D721Med (cell line): ENCODE results near the gene DGKG.

Experiments
- DNase-seq: peaks from one replicate; pipeline ENCODE4 v3.0.0; 2011; ENCODE audit warnings: low spot score; ENCODE audit not compliant: insufficient read length
- FAIRE-seq: peaks from 2 replicates; lab custom pipeline; 2011; peaks lifted over from hg19 to GRCh38; lab: Jason Lieb, UNC
- TF ChIP-seq, protein P1 (sequence below): IDR thresholded peaks from 2 replicates; pipeline ENCODE4 v1.5.1; 2012; ENCODE audit warnings: mild to moderate bottlenecking, control low read depth; ENCODE audit not compliant: insufficient read depth; ENCODE audit errors: missing control alignments

DGKG gene

DNA sequence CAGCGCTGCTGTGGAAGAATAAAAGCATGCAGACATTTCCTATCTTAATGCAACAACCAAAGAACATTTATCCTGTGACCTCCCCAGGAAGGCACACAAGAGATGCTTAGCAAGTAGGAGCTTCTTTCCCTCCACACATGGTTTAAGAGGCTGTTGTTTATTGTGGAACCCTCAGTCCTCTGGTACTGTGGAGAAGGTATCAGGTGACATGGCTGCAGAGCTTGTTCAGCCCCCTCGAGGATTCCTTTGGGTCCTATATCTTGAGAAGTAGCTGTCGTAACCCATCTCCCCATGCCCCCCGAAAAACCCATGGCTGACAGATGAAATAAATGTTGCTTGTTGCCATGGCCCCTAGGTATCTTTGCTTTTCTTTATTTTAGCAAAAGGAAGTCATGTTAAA is 232.8 kb downstream of the DGKG start:
- DNase-seq (no peak), FAIRE-seq (no peak)
- TF ChIP-seq, protein P1, sequence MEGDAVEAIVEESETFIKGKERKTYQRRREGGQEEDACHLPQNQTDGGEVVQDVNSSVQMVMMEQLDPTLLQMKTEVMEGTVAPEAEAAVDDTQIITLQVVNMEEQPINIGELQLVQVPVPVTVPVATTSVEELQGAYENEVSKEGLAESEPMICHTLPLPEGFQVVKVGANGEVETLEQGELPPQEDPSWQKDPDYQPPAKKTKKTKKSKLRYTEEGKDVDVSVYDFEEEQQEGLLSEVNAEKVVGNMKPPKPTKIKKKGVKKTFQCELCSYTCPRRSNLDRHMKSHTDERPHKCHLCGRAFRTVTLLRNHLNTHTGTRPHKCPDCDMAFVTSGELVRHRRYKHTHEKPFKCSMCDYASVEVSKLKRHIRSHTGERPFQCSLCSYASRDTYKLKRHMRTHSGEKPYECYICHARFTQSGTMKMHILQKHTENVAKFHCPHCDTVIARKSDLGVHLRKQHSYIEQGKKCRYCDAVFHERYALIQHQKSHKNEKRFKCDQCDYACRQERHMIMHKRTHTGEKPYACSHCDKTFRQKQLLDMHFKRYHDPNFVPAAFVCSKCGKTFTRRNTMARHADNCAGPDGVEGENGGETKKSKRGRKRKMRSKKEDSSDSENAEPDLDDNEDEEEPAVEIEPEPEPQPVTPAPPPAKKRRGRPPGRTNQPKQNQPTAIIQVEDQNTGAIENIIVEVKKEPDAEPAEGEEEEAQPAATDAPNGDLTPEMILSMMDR, result no peak

DNA sequence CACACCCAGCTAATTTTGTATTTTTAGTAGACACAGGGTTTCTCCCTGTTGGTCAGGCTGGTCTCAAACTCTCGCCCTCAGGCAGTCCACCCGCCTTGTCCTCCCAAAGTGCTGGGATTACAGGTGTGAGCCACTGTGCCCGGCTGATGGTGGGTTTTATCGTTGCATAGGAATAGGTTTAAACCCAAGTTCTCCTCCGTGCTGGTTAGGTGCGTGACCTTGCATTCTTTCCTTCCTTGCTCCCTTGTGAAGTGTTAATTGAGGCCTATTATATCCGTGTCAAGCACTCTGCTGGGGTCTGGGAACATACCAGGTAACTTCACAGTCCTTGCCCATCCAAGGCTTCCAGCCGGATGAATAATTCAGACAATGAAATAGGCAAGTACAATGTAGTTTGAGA is 233.9 kb downstream of the DGKG start:
- FAIRE-seq (no peak), DNase-seq (no peak)
- TF ChIP-seq, protein P1, result no peak

DNA sequence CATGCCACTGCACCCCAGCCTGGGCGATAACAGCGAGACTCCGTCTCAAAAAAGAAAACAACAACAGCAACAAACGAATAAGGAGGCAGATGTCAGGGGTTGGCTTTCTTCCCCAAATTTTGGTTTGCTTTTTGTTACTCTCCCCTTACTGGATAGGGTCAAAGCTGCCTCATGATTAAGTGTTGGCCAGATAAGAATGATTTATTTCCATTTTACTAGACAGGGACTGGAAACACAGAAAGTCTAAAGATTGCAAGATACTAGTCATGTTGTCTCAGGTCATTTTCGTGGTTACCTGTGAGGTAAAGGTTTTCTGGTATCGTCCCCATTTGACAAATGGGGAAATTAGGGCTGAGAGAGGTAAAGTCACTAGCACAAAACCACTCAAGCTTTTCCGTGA is 234.6 kb downstream of the DGKG start:
- TF ChIP-seq, protein P1, result no peak
- FAIRE-seq, result no peak
- no peak for DNase-seq

DNA sequence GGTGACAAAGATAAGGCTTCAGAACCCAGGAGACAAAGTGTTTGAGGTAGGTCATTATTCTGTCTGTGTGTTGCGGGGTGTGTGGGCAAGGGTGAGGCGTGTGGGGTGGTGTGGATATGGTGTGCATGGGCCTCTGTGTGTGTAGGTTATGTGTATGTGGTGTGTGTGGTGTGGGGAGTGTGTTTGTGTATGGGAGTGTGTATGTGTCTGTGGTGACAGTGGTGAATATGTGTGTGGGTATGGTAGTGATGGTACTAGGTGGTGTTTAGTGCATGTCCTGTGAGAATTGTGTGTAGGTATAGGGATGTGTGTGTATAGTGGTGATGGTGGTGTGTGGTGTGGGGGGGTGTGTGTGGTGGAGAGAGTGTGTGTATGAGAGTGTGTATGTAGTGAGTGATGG is 236.9 kb downstream of the DGKG start:
- DNase-seq, result no peak
- TF ChIP-seq, protein P1, result no peak
- no peak for FAIRE-seq

DNA sequence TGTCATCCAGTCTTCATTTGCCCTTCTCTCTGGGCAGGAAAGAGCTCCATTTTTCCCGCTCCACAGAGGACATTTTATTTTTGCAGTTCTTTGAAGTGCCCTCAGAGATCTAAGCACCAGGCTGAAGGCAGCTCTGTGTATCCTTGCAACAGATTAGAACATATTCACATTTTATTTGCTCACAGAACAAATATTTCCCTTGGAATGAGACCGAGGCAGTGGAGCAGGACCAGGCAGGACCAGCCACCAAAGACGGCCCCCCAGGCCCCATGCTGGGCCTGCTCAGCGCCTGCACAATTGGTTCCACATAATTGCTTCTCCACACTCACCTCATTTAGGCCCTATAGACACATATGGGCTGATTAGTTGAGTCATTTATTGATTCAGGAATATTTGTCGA is 237.4 kb downstream of the DGKG start:
- no peak for FAIRE-seq
- TF ChIP-seq, protein P1, result no peak

DNA sequence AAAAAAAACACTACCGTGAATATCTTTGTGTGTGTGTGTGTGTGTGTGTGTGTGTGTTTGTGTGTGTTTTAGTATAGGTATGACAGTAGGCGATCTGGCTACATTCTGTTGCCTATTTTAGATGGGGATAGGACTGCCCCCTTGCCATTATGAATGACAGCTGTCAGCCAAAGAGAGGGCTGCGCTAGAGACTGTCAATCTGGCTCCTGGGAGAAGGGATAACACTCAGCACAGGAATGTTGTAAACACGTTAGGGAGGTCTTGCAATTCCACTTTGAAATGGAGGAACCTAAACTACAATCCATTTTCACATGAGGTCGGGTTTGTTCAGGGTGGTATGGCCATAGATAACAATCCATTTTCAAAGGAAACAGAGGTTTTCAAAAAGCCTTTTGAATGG is 239.0 kb downstream of the DGKG start:
- no peak for FAIRE-seq
- no peak for DNase-seq
- TF ChIP-seq, protein P1, result no peak

More for the DNA sequence above, 237.4 kb downstream of the DGKG start:
- DNase-seq, result no peak

DNA sequence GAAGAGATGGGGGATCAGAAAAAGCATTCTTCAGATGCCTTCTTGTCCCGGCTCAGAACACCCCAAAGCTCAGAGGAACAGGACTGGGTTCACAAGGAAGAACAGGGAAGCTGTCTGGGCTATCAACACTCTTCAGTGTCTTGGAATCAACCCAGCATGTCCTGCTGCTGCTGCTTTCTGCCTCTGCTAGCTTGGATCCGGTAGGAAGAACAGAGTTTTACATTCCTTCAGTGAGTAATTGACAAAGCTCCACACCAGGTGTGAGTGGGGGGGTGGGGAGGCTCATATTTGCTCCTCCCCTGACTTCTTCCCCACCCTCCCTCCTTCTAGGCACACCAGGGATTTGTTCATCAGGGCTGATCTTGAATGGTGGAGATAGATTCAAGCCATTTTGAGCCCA is 240.1 kb downstream of the DGKG start:
- DNase-seq, result no peak
- TF ChIP-seq, protein P1, result no peak
- no peak for FAIRE-seq
